ENCODE measurements around the gene IL22RA2.

IL22RA2 gene

DNA sequence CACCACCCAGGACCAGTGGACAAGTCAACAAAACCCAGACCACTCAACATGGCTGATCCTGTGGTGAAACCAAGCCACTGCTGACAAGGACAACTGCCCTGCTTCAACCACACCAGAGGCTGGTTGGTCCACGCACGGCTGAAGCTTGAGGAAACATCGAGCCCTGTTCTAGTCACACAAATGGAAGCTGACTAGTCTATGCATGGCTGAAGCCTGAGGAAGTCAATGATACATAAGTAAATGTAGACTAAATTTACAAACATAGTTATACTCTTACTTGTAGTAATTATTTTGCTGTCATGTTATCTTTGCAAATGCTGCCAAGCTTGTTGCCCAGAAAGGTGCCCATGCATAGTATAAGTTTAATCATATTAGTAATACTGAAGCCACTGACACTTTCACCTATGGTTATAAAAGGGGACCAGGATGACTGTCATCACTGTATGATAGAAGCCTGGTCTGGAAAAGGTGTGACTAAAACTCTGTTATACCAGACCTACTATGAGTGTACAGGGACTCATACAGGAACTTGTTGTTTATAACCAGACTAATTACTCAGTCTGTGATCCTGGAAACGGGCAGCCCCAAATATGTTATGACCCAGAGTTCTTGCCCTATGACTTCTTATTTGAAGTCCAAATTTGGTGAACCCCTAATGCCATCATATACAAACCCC is 5.6 kb downstream of the IL22RA2 start:
- no peak for DNase-seq (ENCODE audit: low read depth)

- no peak for DNase-seq (ENCODE audit: low read depth)
These were observed 7.0 kb downstream of the IL22RA2 start for GRCh38 chr6:137166247-137167098.

DNA sequence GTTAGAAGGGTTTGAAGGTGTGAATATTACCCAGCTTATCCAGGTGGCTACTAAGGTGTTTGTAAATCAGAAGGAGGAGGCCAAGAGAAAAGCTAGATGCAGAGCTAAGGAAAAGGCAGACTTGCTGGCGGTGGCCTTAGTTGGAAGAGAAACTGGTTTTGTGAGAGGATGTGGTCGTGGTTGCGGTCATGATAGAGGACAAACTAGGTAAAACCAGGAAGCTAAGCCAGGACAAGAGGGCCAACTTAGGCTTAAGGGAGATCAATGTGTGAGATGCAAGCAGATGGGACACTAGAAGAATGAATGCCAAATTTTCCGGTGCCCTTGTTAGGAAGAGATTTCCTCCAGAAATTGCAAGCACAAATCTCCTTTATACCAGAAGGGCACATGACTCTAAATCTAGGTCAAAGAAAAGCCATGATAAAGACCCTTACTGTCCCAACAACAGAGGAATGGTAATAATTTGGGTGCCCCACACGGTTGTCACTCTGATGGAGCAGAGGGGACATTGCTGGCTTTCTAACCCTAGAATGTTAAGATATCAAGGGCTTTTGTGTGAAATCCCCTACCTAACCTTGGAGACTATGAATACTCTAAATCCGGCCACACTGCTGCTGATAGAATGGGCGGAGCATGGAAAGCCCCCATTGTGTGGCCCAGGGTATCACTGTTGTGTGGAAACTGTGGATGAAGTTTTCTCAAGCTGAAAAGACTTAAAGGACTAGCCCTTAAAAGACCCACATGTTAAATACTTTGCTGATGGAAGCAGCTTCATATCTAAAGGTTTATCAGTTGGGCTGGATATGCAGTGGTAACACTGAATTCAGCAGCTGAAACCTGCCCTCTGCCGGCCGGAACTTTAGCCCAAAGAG is 7.8 kb downstream of the IL22RA2 start:
- DNase-seq (ENCODE audit: low read depth), result peak; percentile 18

GRCh38 chr6:137163732-137164318 is 9.6 kb downstream of the IL22RA2 start:
- no peak for DNase-seq (ENCODE audit: low read depth)

DNA sequence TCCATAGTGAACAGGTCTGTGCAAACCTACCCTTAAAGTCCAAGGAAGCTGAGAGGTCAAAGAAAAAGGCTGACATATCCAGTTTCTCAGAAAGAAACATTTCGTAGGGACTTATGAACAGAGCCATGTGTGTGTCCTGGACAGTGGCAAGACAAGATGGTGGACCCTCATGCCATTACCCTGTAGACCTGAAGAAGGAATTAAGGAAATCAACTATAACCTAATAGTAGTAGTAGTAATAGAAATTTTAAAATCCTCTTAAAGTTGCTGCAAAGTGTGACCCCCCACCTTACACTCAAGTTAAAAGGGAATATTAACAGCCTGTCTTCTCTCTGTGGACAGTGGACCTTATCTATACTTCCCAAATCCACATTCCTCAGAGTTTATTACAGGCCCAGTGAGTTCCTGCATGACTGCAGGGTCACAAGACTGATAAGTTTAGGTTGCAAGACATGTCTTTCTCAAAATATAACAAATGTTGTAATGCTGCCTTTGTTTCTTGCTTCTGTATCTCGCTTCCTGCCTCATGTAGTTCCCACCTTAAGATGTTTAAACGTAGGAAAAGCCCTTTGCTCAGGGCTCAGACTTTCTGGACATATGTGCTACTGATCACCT is 10.6 kb downstream of the IL22RA2 start:
- DNase-seq (ENCODE audit: low read depth), result no peak

DNA sequence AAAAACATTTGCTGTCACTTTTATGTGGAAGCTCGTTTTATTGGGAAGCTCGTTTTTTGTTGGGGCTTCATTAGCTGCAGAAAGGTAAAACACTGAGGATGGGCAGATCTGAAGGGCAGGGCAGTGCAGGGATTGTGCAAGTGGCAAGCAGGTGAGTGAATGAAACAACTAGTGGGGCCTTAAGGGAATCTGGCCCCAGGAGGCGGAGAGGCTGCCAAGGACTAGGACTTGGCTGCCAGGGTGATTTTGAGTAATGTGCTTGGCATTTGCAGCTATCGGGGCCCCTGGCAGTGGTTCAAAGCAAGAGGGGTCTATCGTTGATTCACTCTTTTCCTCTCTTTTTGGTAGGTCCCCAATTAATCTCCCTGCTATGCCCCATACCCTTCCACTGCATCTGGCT is 11.5 kb downstream of the IL22RA2 start:
- DNase-seq (ENCODE audit: low read depth), result no peak

GRCh38 chr6:137160763-137161162 is 12.7 kb downstream of the IL22RA2 start:
- peak; percentile 35 for DNase-seq (ENCODE audit: low read depth)

GRCh38 chr6:137159912-137160311 is 13.5 kb downstream of the IL22RA2 start:
- DNase-seq (ENCODE audit: low read depth), result peak; percentile 42

GRCh38 chr6:137157601-137158000 is 15.8 kb downstream of the IL22RA2 start:
- peak; percentile 6 for DNase-seq (ENCODE audit: low read depth)

DNA sequence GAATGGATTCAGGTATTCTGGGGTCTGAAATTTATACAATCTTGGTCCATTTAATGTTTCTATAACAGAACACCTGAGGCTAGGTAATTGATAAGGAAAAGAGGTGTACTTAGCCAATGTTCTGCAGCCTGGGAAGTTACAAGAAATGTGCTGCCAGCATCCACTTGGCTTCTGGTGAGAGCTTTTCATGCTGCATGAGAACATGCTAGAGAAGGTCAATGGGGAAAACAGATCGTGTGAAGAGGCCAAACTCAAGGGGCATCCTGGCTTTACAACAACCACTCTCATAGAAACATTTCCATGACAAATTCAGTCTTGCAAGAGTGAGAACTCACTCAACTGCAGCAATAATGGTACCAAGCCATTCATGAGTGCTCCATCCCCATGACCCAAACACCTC is 16.8 kb downstream of the IL22RA2 start:
- no peak for DNase-seq (ENCODE audit: low read depth)

DNA sequence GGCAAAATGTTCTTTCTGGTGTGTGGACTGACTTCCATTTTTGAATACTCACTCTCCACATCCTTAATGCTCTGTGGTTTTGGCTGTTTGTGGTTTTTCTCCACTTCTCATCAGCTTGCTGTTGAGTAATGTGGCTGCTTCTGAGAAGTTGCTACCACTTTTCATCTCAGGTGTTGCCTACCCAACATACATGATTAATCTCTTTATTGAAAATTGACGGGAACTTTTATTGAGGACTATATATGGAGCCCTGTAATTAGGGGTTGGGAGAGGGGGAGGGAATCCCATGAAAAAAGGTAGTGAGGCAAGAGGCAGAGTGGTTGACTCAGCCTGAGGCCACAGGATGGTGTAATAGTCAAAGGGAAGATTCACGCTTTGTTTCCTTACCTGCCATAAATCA is 17.6 kb downstream of the IL22RA2 start:
- DNase-seq (ENCODE audit: low read depth), result peak; percentile 45

DNA sequence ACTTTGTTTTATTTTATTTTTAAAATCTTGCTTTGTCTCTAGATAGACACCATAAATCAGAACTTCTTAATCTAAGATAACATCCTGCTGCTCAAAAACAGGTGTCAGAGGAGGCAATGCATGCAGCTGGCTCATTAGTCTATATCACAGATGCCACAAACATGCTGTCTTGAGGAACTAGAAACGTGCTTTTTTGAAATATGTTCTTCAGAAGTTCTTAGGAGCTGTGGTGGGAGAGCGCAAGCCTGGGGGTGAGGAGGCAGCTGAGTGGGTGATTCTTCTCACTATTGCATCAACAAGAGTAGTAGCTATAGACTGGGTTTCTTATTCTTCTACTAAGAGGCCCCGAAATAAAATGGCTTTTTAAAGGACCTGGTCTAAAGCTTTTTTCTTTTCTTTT is 23.4 kb downstream of the IL22RA2 start:
- no peak for DNase-seq (ENCODE audit: low read depth)

DNA sequence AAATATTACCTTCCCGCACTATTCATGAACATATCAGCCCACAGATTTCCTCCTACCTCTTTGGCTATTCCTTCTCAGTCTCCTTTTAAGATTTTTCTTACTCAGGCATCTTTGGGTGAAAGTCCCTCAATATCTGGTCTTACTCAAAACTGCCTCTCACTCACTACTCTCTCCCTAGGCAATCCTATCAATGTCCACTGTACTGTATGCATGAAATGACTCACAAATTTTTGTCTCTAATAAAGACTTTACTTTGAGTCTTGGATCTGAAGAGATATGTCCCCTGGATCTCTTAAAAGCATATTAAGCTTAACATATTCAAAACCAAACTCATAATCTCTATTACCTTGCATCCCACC is 24.4 kb downstream of the IL22RA2 start:
- no peak for DNase-seq (ENCODE audit: low read depth)

- peak; percentile 41 for DNase-seq (ENCODE audit: low read depth)
These were observed 25.0 kb downstream of the IL22RA2 start for GRCh38 chr6:137148306-137149034.

- no peak for DNase-seq (ENCODE audit: low read depth)
These were observed 26.2 kb downstream of the IL22RA2 start for GRCh38 chr6:137147195-137147594.

- no peak for DNase-seq (ENCODE audit: low read depth)
These were observed 27.2 kb downstream of the IL22RA2 start for GRCh38 chr6:137146206-137146605.

GRCh38 chr6:137145421-137145820 is 28.0 kb downstream of the IL22RA2 start:
- peak; percentile 38 for DNase-seq (ENCODE audit: low read depth)

- DNase-seq (ENCODE audit: low read depth), result peak; percentile 28
These were observed 37.4 kb downstream of the IL22RA2 start for GRCh38 chr6:137136065-137136464.

GRCh38 chr6:137134483-137134882 is 39.0 kb downstream of the IL22RA2 start:
- no peak for DNase-seq (ENCODE audit: low read depth)

- no peak for DNase-seq (ENCODE audit: low read depth)
These were observed 40.3 kb downstream of the IL22RA2 start for GRCh38 chr6:137133122-137133521.

DNA sequence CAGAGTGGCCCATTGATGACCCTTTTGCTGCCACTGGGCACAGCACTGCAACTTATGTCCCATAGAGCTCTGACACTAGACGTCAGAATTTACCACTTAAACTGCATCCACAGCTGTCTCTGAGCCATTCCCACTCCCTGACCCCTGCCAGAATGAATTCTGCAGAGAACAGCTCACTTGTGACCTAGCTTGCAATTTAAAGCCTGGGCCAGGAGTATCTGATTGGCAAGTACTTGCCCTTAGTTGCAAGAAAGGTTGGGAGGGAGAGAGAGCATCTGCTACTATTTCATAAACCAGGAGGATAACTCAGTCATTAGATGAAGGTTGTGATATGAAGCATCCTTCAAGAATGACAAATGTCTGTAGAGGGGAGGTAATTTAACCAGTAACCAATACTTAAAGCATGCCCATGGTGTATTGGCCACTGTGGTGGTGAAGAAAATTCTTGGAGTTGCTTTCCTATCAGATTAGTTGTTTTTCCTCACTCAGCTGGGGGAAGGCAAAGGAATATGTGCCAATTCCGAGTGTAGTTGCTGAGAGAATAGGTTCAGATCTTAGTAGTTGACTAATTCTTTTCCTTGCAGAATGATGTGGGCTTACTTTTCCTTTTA is 46.5 kb downstream of the IL22RA2 start:
- no peak for DNase-seq (ENCODE audit: low read depth)

All from EH (cell line).